HG03108 (cell line): Measurements from ENCODE around the gene MT1F.
"Not testable (repeated sequence)": the region's sequence is repeated elsewhere in the genome, so short reads cannot be mapped to it uniquely, and the experiment has no call there.

Source experiments
- ATAC-seq: cut with Tn5 transposase; IDR thresholded peaks from one replicate; pipeline ENCODE4 v1.9.1; 2021; ENCODE audit warnings: moderate library complexity; ENCODE audit not compliant: unreplicated experiment

Gene MT1F

GRCh38 chr16:56657555-56658326 is at the start of gene MT1F:
TSS of gene MT1F (plus strand) at chr16:56657959. CDS start at chr16:56658059, 100 bp downstream.
- peak; percentile 43 for ATAC-seq

- peak; percentile 89 for ATAC-seq
Measured at GRCh38 chr16:56608043-56608875, 49.5 kb upstream of the MT1F start, which contains the start of gene MT2A. TSS of gene MT2A (plus strand) at chr16:56608584. CDS start at chr16:56608656, 72 bp downstream.

GRCh38 chr16:56608876-56609462 is 48.8 kb upstream of the MT1F start:
- no peak for ATAC-seq

GRCh38 chr16:56609463-56609921 is 48.3 kb upstream of the MT1F start:
- ATAC-seq = no peak

GRCh38 chr16:56610017-56610608 is 47.6 kb upstream of the MT1F start:
- no peak for ATAC-seq

GRCh38 chr16:56610609-56611111 is 47.1 kb upstream of the MT1F start:
- no peak for ATAC-seq

- ATAC-seq = no peak
Measured at GRCh38 chr16:56611281-56611833, 46.4 kb upstream of the MT1F start.

GRCh38 chr16:56613706-56614105 is 44.1 kb upstream of the MT1F start:
- no peak for ATAC-seq

- ATAC-seq = no peak
Measured at GRCh38 chr16:56614549-56614991, 43.2 kb upstream of the MT1F start.

- no peak for ATAC-seq
Measured at GRCh38 chr16:56615353-56615752, 42.4 kb upstream of the MT1F start.

GRCh38 chr16:56616608-56617211 is 41.0 kb upstream of the MT1F start:
- ATAC-seq = no peak

- ATAC-seq = no peak
Measured at GRCh38 chr16:56617212-56618085, 40.3 kb upstream of the MT1F start.

- no peak for ATAC-seq
Measured at GRCh38 chr16:56618138-56618537, 39.6 kb upstream of the MT1F start.

- no peak for ATAC-seq
Measured at GRCh38 chr16:56620339-56620897, 37.3 kb upstream of the MT1F start.

GRCh38 chr16:56621665-56622445 is 35.9 kb upstream of the MT1F start:
- not testable (repeated sequence) for ATAC-seq

GRCh38 chr16:56623184-56623583 is 34.6 kb upstream of the MT1F start:
- not testable (repeated sequence) for ATAC-seq

GRCh38 chr16:56623637-56624036 is 34.1 kb upstream of the MT1F start:
- ATAC-seq = no peak
